Esophagus muscularis mucosa (tissue), 4 donors: ENCODE results near the gene ZSWIM5. TPM values are rescaled to one million over a fixed set of nuclear protein-coding genes. Genes with fewer than 3 reads are reported as not detected.
"Not testable (repeated sequence)": the region's sequence is repeated elsewhere in the genome, so short reads cannot be mapped to it uniquely, and the experiment has no call there.

Source experiments
- DNase-seq: peaks from one replicate; pipeline ENCODE4 v3.0.0-alpha.2; 2017; ENCODE audit errors: extremely low spot score
- H3K27ac ChIP-seq, 4 donors: fragments of 200-600 bp; sonication (generic); replicated peaks in 1 of 4; 1 replicate in 3 of 4; 2 replicates in 1 of 4; pipeline ENCODE4 v1.5.1; 2016 to 2019; ENCODE audit warnings: mild to moderate bottlenecking in 1 of 4
- H3K27me3 ChIP-seq, 4 donors: fragments of 200-600 bp; sonication (generic); one replicate each; pipeline versions ENCODE4 v1.5.1 to v1.6.0; 2016 to 2019
- H3K36me3 ChIP-seq, 4 donors: fragments of 200-600 bp; sonication (generic); one replicate each; pipeline ENCODE4 v1.5.1; 2016 to 2019
- H3K4me1 ChIP-seq, 4 donors: fragments of 200-600 bp; sonication (generic); one replicate each; pipeline ENCODE4 v1.5.1; 2016 to 2019
- H3K4me3 ChIP-seq, 4 donors: fragments of 200-600 bp; sonication (generic); 1 replicate in 2 of 4; 2 replicates in 2 of 4; pipeline ENCODE4 v1.5.1; 2016 to 2019; ENCODE audit warnings: mild to moderate bottlenecking in 4 of 4, moderate library complexity in 1 of 4
- H3K9me3 ChIP-seq, 4 donors: fragments of 200-600 bp; sonication (generic); 1 replicate in 3 of 4; 2 replicates in 1 of 4; pipeline ENCODE4 v1.5.1; 2016 to 2019
- CTCF ChIP-seq, 3 experiments: fragments of 200-600 bp in 2 of 3; fragments of 450-650 bp in 1 of 3; sonication (generic) in 2 of 3; IDR thresholded peaks; one replicate each; pipeline ENCODE4 v1.5.1; 2017 to 2019; ENCODE audit warnings: antibody characterized with exemption in 3 of 3, mild to moderate bottlenecking in 2 of 3, moderate library complexity in 1 of 3
- EP300 ChIP-seq: sonication (generic); formaldehyde crosslinking; IDR thresholded peaks from one replicate; pipeline ENCODE4 v1.6.1; 2017; ENCODE audit warnings: antibody characterized with exemption
- POLR2A ChIP-seq: fragments of 450-650 bp; IDR thresholded peaks from one replicate; pipeline ENCODE4 v1.6.1; 2017; ENCODE audit warnings: antibody characterized with exemption, moderate library complexity, mild to moderate bottlenecking, low read depth
- POLR2AphosphoS5 ChIP-seq, 2 donors: sonication (generic); formaldehyde crosslinking; IDR thresholded peaks; one replicate each; pipeline ENCODE4 v1.6.1; 2017; ENCODE audit warnings: antibody characterized with exemption in 2 of 2
- WGBS: methylation state at CpG from one replicate; pipeline ENCODE4 v1.1.5; 2018; 5-methylcytosine and 5-hydroxymethylcytosine counted together
- intact Hi-C: fragments of 100-400 bp; cut with DNase I; formaldehyde crosslinking; loops from one replicate; pipeline ENCODE4 v1.15.1; 2023
- total RNA-seq, 4 donors: library from RNA; depleted of rRNA; stranded (reverse); fragments of >200 nt; gene quantifications; one replicate each; pipeline versions ENCODE4 v1.1.0 to v1.2.1, GENCODE V29; 2016

ZSWIM5 gene
- total RNA-seq, 4 donors from 2014 or later = 3.3 to 6.2 (median 5.3) TPM

- DNase-seq = no peak
- intact Hi-C loops = no loop called here
- H3K27ac ChIP-seq = no peak overlapping the region
- H3K27me3 ChIP-seq = no peaks in the 10 kb centered on the region
- TF ChIP-seq POLR2AphosphoS5 (IDR thresholded peaks at IDR 0.05) (no peak), CTCF (IDR thresholded peaks at IDR 0.05) (no peak), POLR2A (no peak), EP300 (no peak)
- H3K9me3 ChIP-seq = no peaks in the 10 kb centered on the region
- no peaks in the 10 kb centered on the region for H3K4me1 ChIP-seq
- H3K4me3 ChIP-seq = no peak overlapping the region
- H3K36me3 ChIP-seq = no peaks in the 10 kb centered on the region
Observed at GRCh38 chr1:45079533-45079932, 126.9 kb downstream of the ZSWIM5 start.

GRCh38 chr1:45076959-45077358, 129.4 kb downstream of the ZSWIM5 start:
- DNase-seq, intact Hi-C loops, H3K9me3 ChIP-seq, H3K27me3 ChIP-seq, H3K4me1 ChIP-seq, H3K36me3 ChIP-seq, H3K27ac ChIP-seq, H3K4me3 ChIP-seq: not testable (repeated sequence)
- 98% methylated on average over 5 of the region's 5 CpGs for WGBS

- TF ChIP-seq EP300 = no peak
- no peak for TF ChIP-seq POLR2AphosphoS5 (IDR thresholded peaks at IDR 0.05)
- TF ChIP-seq POLR2A = no peak
- TF ChIP-seq CTCF (IDR thresholded peaks at IDR 0.05) = no peak
- 74% methylated on average over 2 of the region's 2 CpGs for WGBS
- intact Hi-C loops = no loop called here
- no peak overlapping the region for H3K4me3 ChIP-seq
- no peak for DNase-seq
- no peaks in the 10 kb centered on the region for H3K4me1 ChIP-seq
- no peak overlapping the region for H3K27ac ChIP-seq
- no peaks in the 10 kb centered on the region for H3K9me3 ChIP-seq
- no peaks in the 10 kb centered on the region for H3K36me3 ChIP-seq
- H3K27me3 ChIP-seq = no peaks in the 10 kb centered on the region
Observed at GRCh38 chr1:45071567-45071966, 134.8 kb downstream of the ZSWIM5 start.

GRCh38 chr1:45067806-45068205, 138.6 kb downstream of the ZSWIM5 start:
- Histone ChIP-seq H3K9me3 (no peaks in the 10 kb centered on the region), H3K36me3 (no peaks in the 10 kb centered on the region), H3K27me3 (no peaks in the 10 kb centered on the region), H3K4me1 (no peaks in the 10 kb centered on the region), H3K27ac (no peak overlapping the region), H3K4me3 (no peak overlapping the region)
- TF ChIP-seq POLR2AphosphoS5 (IDR thresholded peaks at IDR 0.05) = no peak
- no peak for TF ChIP-seq POLR2A
- no peak for TF ChIP-seq EP300
- TF ChIP-seq CTCF (IDR thresholded peaks at IDR 0.05) = no peak
- intact Hi-C loops = no loop called here
- no peak for DNase-seq
- 80% methylated on average over 2 of the region's 2 CpGs for WGBS

GRCh38 chr1:45065083-45065482, 141.3 kb downstream of the ZSWIM5 start:
- Histone ChIP-seq H3K27ac (no peak overlapping the region), H3K4me3 (no peak overlapping the region), H3K9me3 (no peaks in the 10 kb centered on the region), H3K4me1 (no peaks in the 10 kb centered on the region), H3K27me3 (no peaks in the 10 kb centered on the region), H3K36me3 (peaks cover 0 to under 1% (median 0%) of the 10 kb centered on the region in 4 donors)
- DNase-seq = no peak
- intact Hi-C loops = no loop called here
- TF ChIP-seq EP300 (no peak), POLR2A (no peak), CTCF (IDR thresholded peaks at IDR 0.05) (no peak), POLR2AphosphoS5 (IDR thresholded peaks at IDR 0.05) (no peak)
- WGBS = 72% methylated on average over 2 of the region's 2 CpGs

- H3K4me3 ChIP-seq, DNase-seq, intact Hi-C loops, H3K4me1 ChIP-seq, H3K9me3 ChIP-seq, H3K27ac ChIP-seq, H3K27me3 ChIP-seq: not testable (repeated sequence)
- H3K36me3 ChIP-seq = peaks cover 0 to 26% (median 9%) of the 10 kb centered on the region in 4 donors
- 87% methylated on average over 4 of the region's 4 CpGs for WGBS
Observed at GRCh38 chr1:45062463-45062862, 143.9 kb downstream of the ZSWIM5 start.
